HG03064 (cell line): Measurements from ENCODE around the gene ZNHIT3.

Source experiments
- ATAC-seq: cut with Tn5 transposase; IDR thresholded peaks from one replicate; pipeline ENCODE4 v1.9.1; 2021; ENCODE audit warnings: low read depth; ENCODE audit not compliant: unreplicated experiment

ZNHIT3 gene

GRCh38 chr17:36544307-36545076 lies 58.0 kb downstream of the ZNHIT3 start, which contains the start of gene GGNBP2:
Gene GGNBP2 (plus strand): TSS chr17:36544919. CDS start chr17:36545725, 806 bp downstream.
- ATAC-seq: peak; percentile 52

GRCh38 chr17:36545077-36545464 lies 58.6 kb downstream of the ZNHIT3 start:
- ATAC-seq: peak; percentile 37
